ENCODE measurements around the gene CRABP2. TPM values are rescaled to one million over a fixed set of nuclear protein-coding genes. Genes with fewer than 3 reads are reported as not detected.

The CRABP2 gene
- total and polyA plus RNA-seq, 2 donors (not counting 3 experiments of a cell fraction or from before 2014, with no cell fraction given) = 0.32 to 1.0 TPM

DNA sequence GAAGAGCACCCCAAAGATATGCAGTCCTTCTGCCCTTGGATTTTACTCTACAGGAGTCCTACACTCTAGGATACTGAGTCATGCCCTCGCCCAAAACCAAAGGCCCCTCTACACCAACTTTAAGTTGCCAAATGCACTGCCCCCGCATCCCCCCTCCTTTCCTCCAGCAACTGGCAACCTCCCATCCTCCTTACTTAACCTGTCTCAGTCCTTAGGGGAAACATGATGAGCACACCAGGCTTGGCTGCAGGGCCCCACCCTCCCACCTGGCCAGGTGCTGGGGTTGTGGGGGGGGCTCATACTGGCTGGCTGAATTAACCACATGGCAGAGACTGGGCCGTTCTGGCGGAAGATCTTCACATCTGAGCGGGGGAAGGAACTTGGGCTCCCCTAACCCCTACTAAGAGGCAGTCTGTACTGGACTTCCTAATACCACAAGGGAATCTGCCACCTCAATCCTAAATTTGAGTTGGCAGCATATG is 44.8 kb upstream of the CRABP2 start:
- H3K9ac ChIP-seq (replicated peaks; ENCODE audit: extremely low read depth, insufficient read depth, low read length) = peak overlapping the region; percentile 69
- H3K27ac ChIP-seq (ENCODE audit: insufficient read depth, low read depth, low read length) = peak overlapping the region; percentile 85
- dilution Hi-C loops (cut with MboI; ENCODE audit: extremely low pct_ligation_motif_present, low sequenced_read_pairs) (no loop called here), intact Hi-C loops (cut with micrococcal nuclease) (no loop called here)
- DNase-seq (ENCODE audit: low read depth, low spot score) (peak; percentile 26), FAIRE-seq (no peak)
- H4K20me1 ChIP-seq (replicated peaks; ENCODE audit: control insufficient read depth, extremely low read depth, insufficient read depth, low read length) = no peaks in the 10 kb centered on the region
- peak overlapping the region; percentile 88 to 94 (median 92) for H3K4me3 ChIP-seq (replicated peaks in 1 of 3; ENCODE audit: insufficient read depth in 1 of 3, low read depth in 1 of 3, low read length in 3 of 3)
- H3K4me2 ChIP-seq (ENCODE audit: insufficient read depth, low read length) = peak overlapping the region; percentile 76
- H3K9me3 ChIP-seq (replicated peaks; ENCODE audit: control insufficient read depth, insufficient read depth, low read length) = no peaks in the 10 kb centered on the region
- ChIA-PET POLR2A (interaction anchor here (0.6 to 2.3 kb wide), 2 partner anchors 16 to 17 kb away, joined by 8 to 27 read pairs; partner anchors contain the start of gene PRCC), CTCF (interaction anchor here (1.3 to 3.9 kb wide), 2 partner anchors 9 to 23 kb away, joined by 4 to 49 read pairs; partner anchors contain the start of genes ISG20L2, METTL25B and MRPL24)
- TF ChIP-seq POLR2AphosphoS5 (IDR thresholded peaks at IDR 0.05; ENCODE audit: insufficient read depth, low read depth, low read length) (peak; percentile 14), MAX (IDR thresholded peaks at IDR 0.05; ENCODE audit: insufficient read depth, insufficient read length) (no peak)
- H3K79me2 ChIP-seq (ENCODE audit: control insufficient read depth, insufficient read depth, low read length) = peaks cover 68% of the 10 kb centered on the region
- BruUV-seq (replicated peaks) = no TSS peak
- no peaks in the 10 kb centered on the region for H3K9me1 ChIP-seq (replicated peaks; ENCODE audit: control insufficient read depth, extremely low read depth, insufficient read depth, low read length)
- H2AFZ ChIP-seq (ENCODE audit: low read depth, low read length) = no peak overlapping the region
- H3K36me3 ChIP-seq (ENCODE audit: control insufficient read depth in 2 of 2, extremely low read depth in 1 of 2, insufficient read depth in 2 of 2, low read length in 2 of 2) = no peaks in the 10 kb centered on the region
- no peaks in the 10 kb centered on the region for H3K27me3 ChIP-seq (ENCODE audit: control insufficient read depth in 2 of 2, insufficient read depth in 2 of 2, low read length in 2 of 2)
- H3K4me1 ChIP-seq (ENCODE audit: control insufficient read depth, extremely low read depth, insufficient read depth, low read length) = peaks cover 51% of the 10 kb centered on the region

- H3K36me3 ChIP-seq (ENCODE audit: control insufficient read depth in 2 of 2, extremely low read depth in 1 of 2, insufficient read depth in 2 of 2, low read length in 2 of 2) = peaks cover 0 to 6% of the 10 kb centered on the region in 2 experiments
- peak overlapping the region; percentile 76 for H3K4me2 ChIP-seq (ENCODE audit: insufficient read depth, low read length)
- dilution Hi-C loops (cut with MboI; ENCODE audit: extremely low pct_ligation_motif_present, low sequenced_read_pairs) (no loop called here), intact Hi-C loops (cut with micrococcal nuclease) (loop anchor here (5.0 kb wide), 1 partner anchor 247 kb away; the partner anchor contains the start of gene MEF2D)
- POLR2A ChIA-PET = no interaction called here
- H4K20me1 ChIP-seq (replicated peaks; ENCODE audit: control insufficient read depth, extremely low read depth, insufficient read depth, low read length) = no peaks in the 10 kb centered on the region
- H3K79me2 ChIP-seq (ENCODE audit: control insufficient read depth, insufficient read depth, low read length) = peaks cover 75% of the 10 kb centered on the region
- FAIRE-seq (no peak), DNase-seq (ENCODE audit: low read depth, low spot score) (no peak)
- H3K4me1 ChIP-seq (ENCODE audit: control insufficient read depth, extremely low read depth, insufficient read depth, low read length) = peaks cover 51% of the 10 kb centered on the region
- H3K9me1 ChIP-seq (replicated peaks; ENCODE audit: control insufficient read depth, extremely low read depth, insufficient read depth, low read length) = no peaks in the 10 kb centered on the region
- CTCF ChIA-PET = interaction anchor here (1.3 to 3.9 kb wide), 2 partner anchors 9 to 22 kb away, joined by 4 to 49 read pairs; partner anchors contain the start of genes ISG20L2, METTL25B and MRPL24
- H2AFZ ChIP-seq (ENCODE audit: low read depth, low read length) = no peak overlapping the region
- TF ChIP-seq FOS (IDR thresholded peaks at IDR 0.05; ENCODE audit: borderline replicate concordance, insufficient read depth, low read length) = no peak
- TF ChIP-seq, protein P1, sequence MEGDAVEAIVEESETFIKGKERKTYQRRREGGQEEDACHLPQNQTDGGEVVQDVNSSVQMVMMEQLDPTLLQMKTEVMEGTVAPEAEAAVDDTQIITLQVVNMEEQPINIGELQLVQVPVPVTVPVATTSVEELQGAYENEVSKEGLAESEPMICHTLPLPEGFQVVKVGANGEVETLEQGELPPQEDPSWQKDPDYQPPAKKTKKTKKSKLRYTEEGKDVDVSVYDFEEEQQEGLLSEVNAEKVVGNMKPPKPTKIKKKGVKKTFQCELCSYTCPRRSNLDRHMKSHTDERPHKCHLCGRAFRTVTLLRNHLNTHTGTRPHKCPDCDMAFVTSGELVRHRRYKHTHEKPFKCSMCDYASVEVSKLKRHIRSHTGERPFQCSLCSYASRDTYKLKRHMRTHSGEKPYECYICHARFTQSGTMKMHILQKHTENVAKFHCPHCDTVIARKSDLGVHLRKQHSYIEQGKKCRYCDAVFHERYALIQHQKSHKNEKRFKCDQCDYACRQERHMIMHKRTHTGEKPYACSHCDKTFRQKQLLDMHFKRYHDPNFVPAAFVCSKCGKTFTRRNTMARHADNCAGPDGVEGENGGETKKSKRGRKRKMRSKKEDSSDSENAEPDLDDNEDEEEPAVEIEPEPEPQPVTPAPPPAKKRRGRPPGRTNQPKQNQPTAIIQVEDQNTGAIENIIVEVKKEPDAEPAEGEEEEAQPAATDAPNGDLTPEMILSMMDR (IDR thresholded peaks at IDR 0.05; ENCODE audit: extremely low read depth in 1 of 2, insufficient read depth in 1 of 2, low read depth in 1 of 2, low read length in 2 of 2) = no peak
- no peak for TF ChIP-seq MAX (IDR thresholded peaks at IDR 0.05; ENCODE audit: insufficient read depth, insufficient read length)
- no peak for TF ChIP-seq GATA2 (IDR thresholded peaks at IDR 0.05; ENCODE audit: insufficient read depth, insufficient read length, low read depth, low read length)
- no peak for TF ChIP-seq POLR2A (IDR thresholded peaks at IDR 0.05; ENCODE audit: low read depth, low read length)
- no peak for TF ChIP-seq JUN (IDR thresholded peaks at IDR 0.05; ENCODE audit: borderline replicate concordance, insufficient read depth, insufficient read length, low read depth)
- TF ChIP-seq MYC (IDR thresholded peaks at IDR 0.05; ENCODE audit: low read depth, low read length) = no peak
- TF ChIP-seq EZH2 (IDR thresholded peaks at IDR 0.05; ENCODE audit: borderline replicate concordance, low read depth, low read length, severe bottlenecking) = no peak
- TF ChIP-seq POLR2AphosphoS5 (IDR thresholded peaks at IDR 0.05; ENCODE audit: insufficient read depth, low read depth, low read length) = no peak
- no TSS peak for BruUV-seq (replicated peaks)
- no peaks in the 10 kb centered on the region for H3K27me3 ChIP-seq (ENCODE audit: control insufficient read depth in 2 of 2, insufficient read depth in 2 of 2, low read length in 2 of 2)
- H3K4me3 ChIP-seq (replicated peaks in 1 of 3; ENCODE audit: insufficient read depth in 1 of 3, low read depth in 1 of 3, low read length in 3 of 3) = peak overlapping the region; percentile 88 to 94 (median 92)
- no peaks in the 10 kb centered on the region for H3K9me3 ChIP-seq (replicated peaks; ENCODE audit: control insufficient read depth, insufficient read depth, low read length)
- H3K9ac ChIP-seq (replicated peaks; ENCODE audit: extremely low read depth, insufficient read depth, low read length) = peak overlapping the region; percentile 69
- H3K27ac ChIP-seq (ENCODE audit: insufficient read depth, low read depth, low read length) = peak overlapping the region; percentile 85
These were observed 44.2 kb upstream of the CRABP2 start for GRCh38 chr1:156749419-156750118.

Measured in endothelial cell of umbilical vein (primary cell).